ENCODE results near the gene GMDS. TPM values are rescaled to one million over a fixed set of nuclear protein-coding genes. Genes with fewer than 3 reads are reported as not detected.

Gene GMDS
- total and polyA plus RNA-seq, 2 experiments from 2014 or later: 30.1 to 36.5 TPM

- Histone ChIP-seq H3K4me2 (no peak overlapping the region), H2AFZ (no peak overlapping the region), H3K27ac (ENCODE audit: low read depth) (no peak overlapping the region), H4K20me1 (replicated peaks; ENCODE audit: insufficient read depth) (no peaks in the 10 kb centered on the region), H3K79me2 (replicated peaks; ENCODE audit: insufficient read depth) (no peaks in the 10 kb centered on the region), H3K27me3 (ENCODE audit: insufficient read depth) (no peaks in the 10 kb centered on the region), H3K4me1 (ENCODE audit: insufficient read depth) (peaks cover 21% of the 10 kb centered on the region), H3K36me3 (ENCODE audit: insufficient read depth) (no peaks in the 10 kb centered on the region), H3F3A (replicated peaks; ENCODE audit: low read depth) (no peaks in the 10 kb centered on the region), H3K4me3 (no peak overlapping the region), H3K9me2 (ENCODE audit: insufficient read depth) (no peaks in the 10 kb centered on the region)
- no peak overlapping the region for H3K27ac Mint-ChIP-seq
- DNase-seq (ENCODE audit: low spot score) (no peak), ATAC-seq (no peak)
- no peaks in the 10 kb centered on the region for H3K36me3 Mint-ChIP-seq (ENCODE audit: low read depth)
- H3K4me3 Mint-ChIP-seq: no peak overlapping the region
- H3K4me1 Mint-ChIP-seq: peaks cover 29% of the 10 kb centered on the region
- TF ChIP-seq CTCF (conservative IDR thresholded peaks at IDR 0.05; ENCODE audit: low read depth in 2 of 2) (no peak), ZNF462 (CRISPR knock-in tag; IDR thresholded peaks at IDR 0.05) (no peak)
- peaks cover 4% of the 10 kb centered on the region for H3K27me3 Mint-ChIP-seq (ENCODE audit: insufficient read depth, low read depth, poor library complexity)
- H3K9me3 Mint-ChIP-seq: no peaks in the 10 kb centered on the region
Measured at GRCh38 chr6:1719922-1720321, 525.5 kb downstream of the GMDS start.

GRCh38 chr6:1716868-1717267, 528.5 kb downstream of the GMDS start:
- H3K4me3 ChIP-seq: no peak overlapping the region
- no peaks in the 10 kb centered on the region for H3K36me3 Mint-ChIP-seq (ENCODE audit: low read depth)
- H3K9me3 Mint-ChIP-seq: no peaks in the 10 kb centered on the region
- H3K36me3 ChIP-seq (ENCODE audit: insufficient read depth): no peaks in the 10 kb centered on the region
- peaks cover 18% of the 10 kb centered on the region for H3K4me1 Mint-ChIP-seq
- H3K27me3 Mint-ChIP-seq (ENCODE audit: insufficient read depth, low read depth, poor library complexity): peaks cover 4% of the 10 kb centered on the region
- peaks cover 16% of the 10 kb centered on the region for H3K4me1 ChIP-seq (ENCODE audit: insufficient read depth)
- H3K4me2 ChIP-seq: no peak overlapping the region
- no peaks in the 10 kb centered on the region for H3K9me2 ChIP-seq (ENCODE audit: insufficient read depth)
- H3K27ac Mint-ChIP-seq: no peak overlapping the region
- H2AFZ ChIP-seq: no peak overlapping the region
- H3K27ac ChIP-seq (ENCODE audit: low read depth): no peak overlapping the region
- no peaks in the 10 kb centered on the region for H3F3A ChIP-seq (replicated peaks; ENCODE audit: low read depth)
- DNase-seq (ENCODE audit: low spot score) (no peak), ATAC-seq (no peak)
- H3K79me2 ChIP-seq (replicated peaks; ENCODE audit: insufficient read depth): no peaks in the 10 kb centered on the region
- H3K4me3 Mint-ChIP-seq: no peak overlapping the region
- no peaks in the 10 kb centered on the region for H4K20me1 ChIP-seq (replicated peaks; ENCODE audit: insufficient read depth)
- H3K27me3 ChIP-seq (ENCODE audit: insufficient read depth): no peaks in the 10 kb centered on the region
- TF ChIP-seq JUNB (IDR thresholded peaks at IDR 0.05; ENCODE audit: unreplicated experiment) (no peak), ZNF331 (CRISPR knock-in tag; IDR thresholded peaks at IDR 0.05; ENCODE audit: low read depth) (no peak), NANOG (IDR thresholded peaks at IDR 0.05; ENCODE audit: borderline replicate concordance) (no peak), EZH2 (IDR thresholded peaks at IDR 0.05; ENCODE audit: low read depth, unreplicated experiment) (no peak), CTCF (conservative IDR thresholded peaks at IDR 0.05; ENCODE audit: low read depth in 2 of 2) (no peak)
